ENCODE measurements around the gene S100B. TPM values are rescaled to one million over a fixed set of nuclear protein-coding genes. Genes with fewer than 3 reads are reported as not detected.

S100B gene
- total and polyA plus RNA-seq, 4 donors: 3.2 to 6.0 (median 5.4) TPM

- Histone ChIP-seq H3K27me3 (ENCODE audit: control insufficient read depth in 3 of 3, insufficient read depth in 3 of 3, low read length in 2 of 3) (no peaks in the 10 kb centered on the region), H3K9me3 (ENCODE audit: control insufficient read depth in 4 of 4, insufficient read depth in 3 of 4, low read length in 3 of 4) (no peaks in the 10 kb centered on the region), H3K9ac (ENCODE audit: insufficient read depth in 1 of 2, low read length in 2 of 2) (no peak overlapping the region), H3K4me1 (ENCODE audit: control insufficient read depth in 5 of 5, insufficient read depth in 5 of 5, low read length in 5 of 5) (peaks cover 0 to 4% (median 1%) of the 10 kb centered on the region in 5 donors), H3K27ac (ENCODE audit: low read depth in 1 of 2, low read length in 1 of 2) (no peak overlapping the region), H3K4me3 (no peak overlapping the region), H3K36me3 (ENCODE audit: control insufficient read depth in 4 of 4, insufficient read depth in 4 of 4, low read length in 4 of 4) (peaks cover 24 to 54% (median 34%) of the 10 kb centered on the region in 4 donors)
- no peak for DNase-seq
- no peak for TF ChIP-seq CTCF (IDR thresholded peaks at IDR 0.05; ENCODE audit: control extremely low read depth, extremely low read depth)
- WGBS, 2 donors: 69 to 80% methylated on average over 12 of the region's 12 CpGs
- ATAC-seq (ENCODE audit: insufficient read depth, low FRiP score): no peak
These were observed 38.7 kb upstream of the S100B start for GRCh38 chr21:46643379-46644177.

GRCh38 chr21:46641656-46642055 is 36.8 kb upstream of the S100B start:
- no peak for TF ChIP-seq CTCF (IDR thresholded peaks at IDR 0.05; ENCODE audit: control extremely low read depth, extremely low read depth)
- Histone ChIP-seq H3K9ac (ENCODE audit: insufficient read depth in 1 of 2, low read length in 2 of 2) (no peak overlapping the region), H3K27me3 (ENCODE audit: control insufficient read depth in 3 of 3, insufficient read depth in 3 of 3, low read length in 2 of 3) (no peaks in the 10 kb centered on the region), H3K4me1 (ENCODE audit: control insufficient read depth in 5 of 5, insufficient read depth in 5 of 5, low read length in 5 of 5) (peaks cover 1 to 19% (median 14%) of the 10 kb centered on the region in 5 donors), H3K36me3 (ENCODE audit: control insufficient read depth in 4 of 4, insufficient read depth in 4 of 4, low read length in 4 of 4) (peaks cover 18 to 51% (median 25%) of the 10 kb centered on the region in 4 donors), H3K27ac (ENCODE audit: low read depth in 1 of 2, low read length in 1 of 2) (no peak overlapping the region), H3K4me3 (no peak overlapping the region), H3K9me3 (ENCODE audit: control insufficient read depth in 4 of 4, insufficient read depth in 3 of 4, low read length in 3 of 4) (no peaks in the 10 kb centered on the region)
- no peak for ATAC-seq (ENCODE audit: insufficient read depth, low FRiP score)
- 90 to 96% methylated on average over 8 of the region's 8 CpGs for WGBS, 2 donors
- no peak for DNase-seq

- H3K9ac ChIP-seq (ENCODE audit: insufficient read depth in 1 of 2, low read length in 2 of 2): no peak overlapping the region
- H3K9me3 ChIP-seq (ENCODE audit: control insufficient read depth in 4 of 4, insufficient read depth in 3 of 4, low read length in 3 of 4): no peaks in the 10 kb centered on the region
- H3K36me3 ChIP-seq (ENCODE audit: control insufficient read depth in 4 of 4, insufficient read depth in 4 of 4, low read length in 4 of 4): peaks cover 8 to 41% (median 18%) of the 10 kb centered on the region in 4 donors
- peaks cover 1 to 27% (median 21%) of the 10 kb centered on the region in 5 donors for H3K4me1 ChIP-seq (ENCODE audit: control insufficient read depth in 5 of 5, insufficient read depth in 5 of 5, low read length in 5 of 5)
- H3K27ac ChIP-seq (ENCODE audit: low read depth in 1 of 2, low read length in 1 of 2): no peak overlapping the region
- WGBS, 2 donors: 79 to 85% methylated on average over 8 of the region's 8 CpGs
- no peaks in the 10 kb centered on the region for H3K27me3 ChIP-seq (ENCODE audit: control insufficient read depth in 3 of 3, insufficient read depth in 3 of 3, low read length in 2 of 3)
- no peak for ATAC-seq (ENCODE audit: insufficient read depth, low FRiP score)
- TF ChIP-seq CTCF (IDR thresholded peaks at IDR 0.05; ENCODE audit: control extremely low read depth, extremely low read depth): no peak
- no peak overlapping the region for H3K4me3 ChIP-seq
- DNase-seq: peak in 2 of 3 donors; percentile 51 to 53
These were observed 34.9 kb upstream of the S100B start for GRCh38 chr21:46639489-46640386.
